Activated T-helper 1 cell treated with anti-CD3 and anti-CD28 coated beads, Interleukin-2, amount 50 U/mL, for 16 hours (primary cell): ENCODE data around the gene SLC4A5.

Experiments
- DNase-seq, 2 donors: peaks; one replicate each; pipeline ENCODE4 v3.0.0-alpha.2; 2020; ENCODE audit warnings: low read depth in 1 of 2, low spot score in 1 of 2

SLC4A5 gene

GRCh38 chr2:74168739-74169138 is 174.5 kb downstream of the SLC4A5 start:
- no peak for DNase-seq
